H1 (cell line): ENCODE data around the gene GRM4. TPM values are rescaled to one million over a fixed set of nuclear protein-coding genes. Genes with fewer than 3 reads are reported as not detected.

Source experiments
- CTCF ChIA-PET: fragments of 300-600 bp; sonication (Branson Sonifier 250); formaldehyde crosslinking; loops from one replicate; lab custom pipeline; 2021; ENCODE audit not compliant: partially characterized antibody; lab: Charles Lee
- POLR2A ChIA-PET: fragments of 300-600 bp; sonication (Branson Sonifier 250); formaldehyde crosslinking; loops from one replicate; lab custom pipeline; 2021; ENCODE audit warnings: inconsistent platforms; ENCODE audit not compliant: partially characterized antibody; lab: Charles Lee
- DNase-seq, 2 experiments: peaks; one replicate each; pipeline versions ENCODE4 v3.0.0 to v3.0.0-alpha.2; 2010 to 2022; ENCODE audit warnings: low spot score in 2 of 2, low read depth in 1 of 2, mixed read lengths in 1 of 2
- FAIRE-seq: peaks from 2 replicates; lab custom pipeline; 2011; peaks lifted over from hg19 to GRCh38; lab: Jason Lieb, UNC
- H2AFZ ChIP-seq: 2 replicates; pipeline ENCODE4 v1.8.1; 2012; ENCODE audit warnings: low read length, inconsistent platforms
- H2AK5ac ChIP-seq: 2 replicates; pipeline ENCODE4 v1.6.1; 2013; ENCODE audit warnings: low read depth, low read length
- H2BK120ac ChIP-seq: replicated peaks from 2 replicates; pipeline ENCODE3; 2013; ENCODE audit warnings: low read depth, low read length, inconsistent platforms
- H2BK12ac ChIP-seq: 2 replicates; pipeline ENCODE4 v1.6.1; 2013; ENCODE audit warnings: low read depth, low read length
- H2BK15ac ChIP-seq: 2 replicates; pipeline ENCODE4 v1.6.1; 2013; ENCODE audit warnings: low read length
- H2BK20ac ChIP-seq: 2 replicates; pipeline ENCODE4 v1.6.1; 2013; ENCODE audit warnings: low read length
- H2BK5ac ChIP-seq: 2 replicates; pipeline ENCODE4 v1.6.1; 2013; ENCODE audit warnings: low read depth, low read length
- H3K14ac ChIP-seq: 2 replicates; pipeline ENCODE4 v1.6.1; 2013; ENCODE audit warnings: inconsistent platforms; ENCODE audit not compliant: insufficient read length
- H3K18ac ChIP-seq: 2 replicates; pipeline ENCODE4 v1.6.1; 2013; ENCODE audit warnings: low read length; ENCODE audit errors: extremely low read depth
- H3K23ac ChIP-seq: 2 replicates; pipeline ENCODE4 v1.6.1; 2013; ENCODE audit warnings: inconsistent platforms; ENCODE audit not compliant: insufficient read length
- H3K23me2 ChIP-seq: 2 replicates; pipeline ENCODE4 v1.6.1; 2013; ENCODE audit warnings: low read depth, low read length
- H3K27ac ChIP-seq: 2 replicates; pipeline ENCODE4 v1.6.1; 2011; ENCODE audit warnings: low read depth, low read length, inconsistent platforms
- H3K27me3 ChIP-seq, 4 experiments: replicated peaks in 1 of 4; 1 replicate in 1 of 4; 2 replicates in 3 of 4; pipeline versions ENCODE4 v1.6.1 to v1.8.1; 2011 to 2013; ENCODE audit warnings: low read length in 3 of 4, mild to moderate bottlenecking in 3 of 4, inconsistent platforms in 2 of 4, mixed read lengths in 2 of 4, moderate library complexity in 1 of 4; ENCODE audit not compliant: control insufficient read depth in 3 of 4, insufficient read depth in 3 of 4; ENCODE audit errors: extremely low read depth in 1 of 4
- H3K36me3 ChIP-seq, 4 experiments: 2 replicates each; pipeline versions ENCODE4 v1.6.1 to v1.8.1; 2011 to 2013; ENCODE audit warnings: mild to moderate bottlenecking in 4 of 4, low read length in 3 of 4, moderate library complexity in 2 of 4, control low read depth in 1 of 4, inconsistent platforms in 1 of 4; ENCODE audit not compliant: insufficient read depth in 4 of 4, control insufficient read depth in 2 of 4
- H3K4ac ChIP-seq: replicated peaks from 2 replicates; pipeline ENCODE3; 2013; ENCODE audit warnings: low read length, low read depth, mixed read lengths, inconsistent platforms; ENCODE audit not compliant: insufficient read length
- H3K4me1 ChIP-seq, 4 experiments: replicated peaks in 1 of 4; 1 replicate in 1 of 4; 2 replicates in 3 of 4; pipeline versions ENCODE4 v1.6.1 to v1.8.1; 2011 to 2013; ENCODE audit warnings: low read length in 3 of 4, inconsistent platforms in 2 of 4, mixed read lengths in 1 of 4; ENCODE audit not compliant: insufficient read depth in 4 of 4, control insufficient read depth in 3 of 4
- H3K4me2 ChIP-seq, 2 experiments: 2 replicates each; pipeline versions ENCODE4 v1.6.1 to v1.8.1; 2011 to 2013; ENCODE audit warnings: low read depth in 2 of 2, low read length in 2 of 2, control low read depth in 1 of 2, inconsistent platforms in 1 of 2, mild to moderate bottlenecking in 1 of 2; ENCODE audit not compliant: insufficient read depth in 1 of 2
- H3K4me3 ChIP-seq, 4 experiments: fragments of 200-600, 300-600 bp in 1 of 4; sonication (generic), shearing (Covaris generic), sonication (Bioruptor Twin) in 1 of 4; 2 replicates each; pipeline versions ENCODE4 v1.5.1 to v1.8.1; 2011 to 2016; ENCODE audit warnings: low read length in 4 of 4, low read depth in 3 of 4, control low read depth in 2 of 4, inconsistent platforms in 2 of 4, mild to moderate bottlenecking in 2 of 4, mixed read lengths in 1 of 4, moderate library complexity in 1 of 4; ENCODE audit not compliant: insufficient read depth in 2 of 4; ENCODE audit errors: extremely low read depth in 1 of 4
- H3K56ac ChIP-seq: replicated peaks from 2 replicates; pipeline ENCODE3; 2013; ENCODE audit warnings: low read depth, mild to moderate bottlenecking, mixed read lengths, low read length, inconsistent platforms; ENCODE audit not compliant: insufficient read length
- H3K79me1 ChIP-seq: 2 replicates; pipeline ENCODE4 v1.6.1; 2013; ENCODE audit warnings: low read depth, low read length, control low read depth
- H3K79me2 ChIP-seq, 2 experiments: 2 replicates each; pipeline versions ENCODE4 v1.6.1 to v1.8.1; 2012 to 2013; ENCODE audit warnings: low read length in 2 of 2, mild to moderate bottlenecking in 2 of 2, inconsistent platforms in 1 of 2; ENCODE audit not compliant: insufficient read depth in 2 of 2, control insufficient read depth in 1 of 2
- H3K9ac ChIP-seq, 4 experiments: replicated peaks in 1 of 4; 1 replicate in 1 of 4; 2 replicates in 3 of 4; pipeline versions ENCODE4 v1.6.1 to v1.8.1; 2011 to 2013; ENCODE audit warnings: low read depth in 3 of 4, low read length in 3 of 4, control low read depth in 2 of 4, mild to moderate bottlenecking in 2 of 4, moderate library complexity in 2 of 4, inconsistent platforms in 1 of 4; ENCODE audit errors: extremely low read depth in 1 of 4
- H3K9me3 ChIP-seq, 2 experiments: 2 replicates each; pipeline versions ENCODE4 v1.6.1 to v1.8.1; 2012 to 2013; ENCODE audit warnings: mild to moderate bottlenecking in 2 of 2, moderate library complexity in 2 of 2, control low read depth in 1 of 2, inconsistent platforms in 1 of 2, low read depth in 1 of 2, low read length in 1 of 2, mixed read lengths in 1 of 2; ENCODE audit not compliant: insufficient read depth in 2 of 2
- H4K20me1 ChIP-seq, 2 experiments: replicated peaks in 1 of 2; 2 replicates each; pipeline versions ENCODE3 to v1.8.1; 2011 to 2013; ENCODE audit warnings: inconsistent platforms in 2 of 2, low read length in 2 of 2, mild to moderate bottlenecking in 1 of 2; ENCODE audit not compliant: insufficient read depth in 2 of 2, control insufficient read depth in 1 of 2
- H4K5ac ChIP-seq: 2 replicates; pipeline ENCODE4 v1.6.1; 2013; ENCODE audit warnings: low read length, low read depth, mixed read lengths, inconsistent platforms; ENCODE audit not compliant: insufficient read length
- H4K8ac ChIP-seq: 2 replicates; pipeline ENCODE4 v1.8.0; 2013; ENCODE audit warnings: mild to moderate bottlenecking, moderate library complexity, low read length, inconsistent platforms; ENCODE audit not compliant: insufficient read depth; ENCODE audit errors: extremely low read depth
- H4K91ac ChIP-seq: replicated peaks from 2 replicates; pipeline ENCODE3; 2013; ENCODE audit warnings: low read length, mixed read lengths, inconsistent platforms; ENCODE audit not compliant: insufficient read length
- ASH2L ChIP-seq: fragments of 200-600, 300-600 bp; sonication (generic); IDR thresholded peaks from one replicate; pipeline ENCODE4 v1.7.1; 2017; ENCODE audit warnings: low read length
- BACH1 ChIP-seq: IDR thresholded peaks from 2 replicates; pipeline ENCODE4 v1.6.1; 2012; ENCODE audit warnings: low read length, improper control_type of control experiment
- SP1 ChIP-seq: IDR thresholded peaks from 2 replicates; pipeline ENCODE4 v1.6.1; 2011; ENCODE audit warnings: low read depth, low read length
- SP4 ChIP-seq: IDR thresholded peaks from 2 replicates; pipeline ENCODE4 v1.6.1; 2012; ENCODE audit warnings: low read length, inconsistent platforms
- SUZ12 ChIP-seq: fragments of 200-600 bp; sonication (generic); IDR thresholded peaks from 2 replicates; pipeline ENCODE4 v1.6.1; 2012; ENCODE audit warnings: mild to moderate bottlenecking, inconsistent platforms, low read length, moderate library complexity, mixed read lengths
- WGBS, 2 experiments: shearing (Covaris generic) in 1 of 2; methylation state at CpG; one replicate each; pipeline versions ENCODE4 v1.1.6 to v1.1.7; 2013 to 2015; ENCODE audit warnings: low lambda C conversion rate in 2 of 2, mixed read lengths in 2 of 2, inconsistent platforms in 1 of 2, low coverage in 1 of 2, missing lambda C conversion rate in 1 of 2; ENCODE audit not compliant: insufficient replicate concordance in 2 of 2, insufficient coverage in 1 of 2, insufficient read length in 1 of 2; ENCODE audit errors: extremely low coverage in 1 of 2, missing lambda C conversion rate in 1 of 2; 5-methylcytosine and 5-hydroxymethylcytosine counted together
- polyA plus RNA-seq, 7 experiments: library from polyadenylated mRNA; depleted of rRNA in 3 of 7; stranded (reverse) in 5 of 7; unstranded in 2 of 7; fragments of >200 nt in 5 of 7; fragments of 200-250 nt in 2 of 7; gene quantifications; 1 replicate in 5 of 7; 2 replicates in 1 of 7; 4 replicates in 1 of 7; pipeline versions ENCODE4 v1.2.1 to v1.2.3, GENCODE V29; 2011 to 2013; ENCODE audit warnings: missing spikeins in 2 of 7, mixed read lengths in 2 of 7
- total RNA-seq: library from RNA; stranded (reverse); fragmentation: NEBNext Ultra II Directional; extraction: Animal tissue kit (Norgen Biotek cat#: 25700); gene quantifications from 2 replicates; pipeline ENCODE4 v1.2.1, GENCODE V29; 2021

Gene GRM4
- total and polyA plus RNA-seq, 2 of the 8 experiments (the other 6 are each of a cell fraction or from before 2014, with no cell fraction given): 19.6 to 21.5 TPM

DNA sequence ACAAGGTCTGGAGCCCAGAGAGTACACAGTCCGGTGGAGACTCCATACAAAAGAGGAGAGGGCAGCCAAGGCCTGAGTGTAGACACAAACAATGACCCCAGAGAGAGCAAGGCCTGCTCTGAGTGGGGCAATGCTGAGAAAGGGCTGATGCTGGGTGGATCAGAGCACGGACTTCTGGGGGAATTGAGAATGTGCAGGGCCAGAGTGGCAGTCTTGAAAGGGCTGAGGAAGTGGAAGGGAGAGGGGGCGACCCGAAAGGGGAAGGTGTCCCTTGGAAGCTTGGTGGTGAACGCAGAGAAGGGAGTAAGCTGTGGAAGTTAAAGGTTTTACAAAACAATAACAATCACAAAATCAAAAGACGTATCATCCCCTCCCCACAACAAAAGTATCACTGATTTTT is 12.0 kb upstream of the GRM4 start:
- DNase-seq: no peak
- 90% methylated on average over 6 of the region's 6 CpGs; no CpG with 5 or more reads in 1 of the 2 experiments for WGBS, 2 experiments
- TF ChIP-seq SP1 (no peak), SP4 (no peak), SUZ12 (no peak), ASH2L (no peak), BACH1 (no peak)

More for the DNA sequence above, 12.0 kb upstream of the GRM4 start:
- H3K36me3 ChIP-seq: no peaks in the 10 kb centered on the region
- no peaks in the 10 kb centered on the region for H3K79me1 ChIP-seq
- H2BK5ac ChIP-seq: no peak overlapping the region
- no peak overlapping the region for H3K27ac ChIP-seq
- no peak overlapping the region for H4K8ac ChIP-seq
- H2AFZ ChIP-seq: no peak overlapping the region
- no peak overlapping the region for H3K9ac ChIP-seq
- ChIA-PET CTCF (interaction anchor here (0.6 to 8.0 kb wide), 6 partner anchors 10 to 144 kb away, joined by 3 to 120 read pairs (median 4); no protein-coding TSS in a partner anchor), POLR2A (interaction anchor here (1.1 to 1.5 kb wide), 2 partner anchors 79 to 82 kb away, joined by 3 to 4 read pairs; partner anchors contain the start of gene HMGA1)
- H2BK120ac ChIP-seq: no peak overlapping the region
- H3K23ac ChIP-seq: no peak overlapping the region
- H3K4ac ChIP-seq: no peak overlapping the region
- H2BK15ac ChIP-seq: 0 out of 2 replicates have a peak overlapping the region, but pooled peaks have one; percentile 29
- FAIRE-seq: no peak
- no peak overlapping the region for H4K91ac ChIP-seq
- no peak overlapping the region for H3K18ac ChIP-seq
- no peak overlapping the region for H2BK12ac ChIP-seq
- no peak overlapping the region for H2AK5ac ChIP-seq
- H3K79me2 ChIP-seq: no peaks in the 10 kb centered on the region
- H4K20me1 ChIP-seq: no peaks in the 10 kb centered on the region
- no peak overlapping the region for H3K4me3 ChIP-seq
- no peak overlapping the region for H2BK20ac ChIP-seq
- no peaks in the 10 kb centered on the region; the same call in 1 of the 2 replicates for H3K23me2 ChIP-seq
- H3K56ac ChIP-seq: no peak overlapping the region
- no peak overlapping the region for H4K5ac ChIP-seq
- H3K14ac ChIP-seq: no peak overlapping the region
- H3K4me1 ChIP-seq: peaks cover 0 to 8% (median 0%) of the 10 kb centered on the region in 4 experiments; a peak in 2 of 7 replicates
- peaks cover 3 to 10% of the 10 kb centered on the region in 2 experiments; a peak in 2 of 4 replicates for H3K9me3 ChIP-seq
- peaks cover 8 to 24% (median 20%) of the 10 kb centered on the region in 4 experiments for H3K27me3 ChIP-seq
- no peak overlapping the region for H3K4me2 ChIP-seq
